B cell (primary cell): ENCODE results near the gene PCSK2. TPM values are rescaled to one million over a fixed set of nuclear protein-coding genes. Genes with fewer than 3 reads are reported as not detected.

Experiments
- ATAC-seq: fragments of 200-7000 bp; cut with Tn5 transposase; one replicate; pipeline ENCODE4 v1.10.0; 2021; ENCODE audit warnings: low read depth, mild to moderate bottlenecking, moderate number of reproducible peaks, moderate library complexity
- CTCF ChIA-PET: fragments of 350-600 bp; sonication (Branson Sonifier 250); formaldehyde crosslinking; loops from one replicate; lab custom pipeline; 2021; ENCODE audit warnings: antibody characterized with exemption, inconsistent platforms; lab: Charles Lee
- POLR2A ChIA-PET: fragments of 350-600 bp; sonication (Branson Sonifier 250); formaldehyde crosslinking; loops from one replicate; lab custom pipeline; 2021; ENCODE audit warnings: antibody characterized with exemption; lab: Charles Lee
- DNase-seq: peaks from one replicate; pipeline ENCODE4 v3.0.0; 2013
- H2AFZ ChIP-seq: 2 replicates; pipeline ENCODE4 v1.6.1; 2012; ENCODE audit warnings: mild to moderate bottlenecking, low read depth, low read length; ENCODE audit not compliant: insufficient read depth, poor library complexity, severe bottlenecking
- H3K27ac ChIP-seq, 2 donors: 1 replicate in 1 of 2; 2 replicates in 1 of 2; pipeline ENCODE4 v1.5.1; 2012 to 2013; ENCODE audit warnings: low read length in 2 of 2, mild to moderate bottlenecking in 2 of 2, moderate library complexity in 1 of 2
- H3K27me3 ChIP-seq, 4 experiments: fragments of 200-600 bp in 1 of 4; sonication (generic) in 1 of 4; replicated peaks in 1 of 4; 1 replicate in 2 of 4; 2 replicates in 2 of 4; pipeline versions ENCODE4 v1.6.1 to v1.7.0; 2013 to 2016; ENCODE audit warnings: low read length in 3 of 4, mild to moderate bottlenecking in 2 of 4, mixed read lengths in 1 of 4, moderate library complexity in 1 of 4; ENCODE audit not compliant: insufficient read depth in 4 of 4, control insufficient read depth in 3 of 4; ENCODE audit errors: control extremely low read depth in 1 of 4
- H3K36me3 ChIP-seq, 2 experiments: replicated peaks in 1 of 2; 1 replicate in 1 of 2; 2 replicates in 1 of 2; pipeline versions ENCODE4 v1.6.1 to v1.7.1; 2013; ENCODE audit warnings: low read length in 1 of 2; ENCODE audit not compliant: insufficient read depth in 2 of 2, control insufficient read depth in 1 of 2; ENCODE audit errors: control extremely low read depth in 1 of 2, extremely low read depth in 1 of 2
- H3K4me1 ChIP-seq, 2 donors: fragments of 200-600 bp in 1 of 2; sonication (generic) in 1 of 2; 1 replicate in 1 of 2; 2 replicates in 1 of 2; pipeline versions ENCODE4 v1.5.1 to v1.6.1; 2013 to 2017; ENCODE audit warnings: low read length in 2 of 2; ENCODE audit not compliant: control insufficient read depth in 2 of 2, insufficient read depth in 2 of 2
- H3K4me2 ChIP-seq: replicated peaks from 2 replicates; pipeline ENCODE3; 2012; ENCODE audit warnings: mild to moderate bottlenecking, low read depth, low read length; ENCODE audit not compliant: poor library complexity, severe bottlenecking
- H3K4me3 ChIP-seq, 5 experiments: fragments of 200-600 bp in 1 of 5; sonication (generic) in 1 of 5; 1 replicate in 3 of 5; 2 replicates in 2 of 5; pipeline versions ENCODE4 v1.5.1 to v1.7.0; 2011 to 2016; ENCODE audit warnings: low read length in 4 of 5, mild to moderate bottlenecking in 4 of 5, low read depth in 2 of 5, control low read depth in 1 of 5, moderate library complexity in 1 of 5; ENCODE audit not compliant: insufficient read depth in 1 of 5; ENCODE audit errors: control extremely low read depth in 1 of 5, extremely low read depth in 1 of 5
- H3K79me2 ChIP-seq: fragments of 200-600 bp; sonication (generic); one replicate; pipeline ENCODE4 v1.6.0; 2016; ENCODE audit warnings: low read length; ENCODE audit not compliant: control insufficient read depth, insufficient read depth
- H3K9ac ChIP-seq: fragments of 200-600 bp; sonication (generic); 2 replicates; pipeline ENCODE4 v1.6.1; 2017; ENCODE audit warnings: mild to moderate bottlenecking, low read length, moderate library complexity
- H3K9me3 ChIP-seq, 3 donors: one replicate each; pipeline versions ENCODE4 v1.6.1 to v1.7.1; 2013; ENCODE audit warnings: low read length in 2 of 3; ENCODE audit not compliant: control insufficient read depth in 2 of 3, insufficient read depth in 1 of 3; ENCODE audit errors: control extremely low read depth in 1 of 3
- H4K20me1 ChIP-seq: 2 replicates; pipeline ENCODE4 v1.6.0; 2012; ENCODE audit warnings: mild to moderate bottlenecking, low read length; ENCODE audit not compliant: insufficient read depth, control insufficient read depth, poor library complexity, severe bottlenecking
- H3K27ac Mint-ChIP-seq: one replicate; pipeline ENCODE4 v1.8.0; 2021; ENCODE audit warnings: mixed read lengths
- H3K27me3 Mint-ChIP-seq: one replicate; pipeline ENCODE4 v1.8.0; 2021; ENCODE audit warnings: mixed read lengths
- H3K4me1 Mint-ChIP-seq: one replicate; pipeline ENCODE4 v1.8.0; 2021; ENCODE audit warnings: mixed read lengths
- H3K4me3 Mint-ChIP-seq: one replicate; pipeline ENCODE4 v1.8.0; 2021; ENCODE audit warnings: mixed read lengths
- H3K9me3 Mint-ChIP-seq: one replicate; pipeline ENCODE4 v1.8.0; 2022; ENCODE audit warnings: mixed read lengths; ENCODE audit not compliant: insufficient read depth
- EZH2 ChIP-seq: IDR thresholded peaks from 2 replicates; pipeline ENCODE4 v1.6.1; 2012; ENCODE audit warnings: borderline replicate concordance, low read depth, mild to moderate bottlenecking, moderate library complexity, low read length; ENCODE audit not compliant: insufficient read depth, poor library complexity, severe bottlenecking
- WGBS: methylation state at CpG from one replicate; pipeline ENCODE4 v1.1.5; 2013; ENCODE audit warnings: missing lambda C conversion rate; ENCODE audit not compliant: insufficient coverage; 5-methylcytosine and 5-hydroxymethylcytosine counted together
- intact Hi-C: fragments of 100-400 bp; cut with micrococcal nuclease; formaldehyde crosslinking; loops from one replicate; pipeline ENCODE4 v1.10.0; 2022
- polyA plus RNA-seq: library from polyadenylated mRNA; depleted of rRNA; stranded (reverse); fragments of >200 nt; gene quantifications from 2 replicates; pipeline ENCODE4 v1.2.3, GENCODE V29; 2012
- total RNA-seq, 2 donors: library from RNA; stranded (reverse); fragments of 120-200 nt in 1 of 2; gene quantifications; 1 replicate in 1 of 2; 2 replicates in 1 of 2; pipeline versions ENCODE4 v1.2.3 to v1.2.4, GENCODE V29; 2013 to 2022
- TF ChIP-seq, protein P1 (sequence below): fragments of 200-600 bp; IDR thresholded peaks from one replicate; pipeline ENCODE4 v1.8.0; 2022; ENCODE audit warnings: antibody characterized with exemption, mild to moderate bottlenecking

The PCSK2 gene
- total and polyA plus RNA-seq, 2 donors (not counting 1 experiment from before 2014, with no cell fraction given) = not detected

DNA sequence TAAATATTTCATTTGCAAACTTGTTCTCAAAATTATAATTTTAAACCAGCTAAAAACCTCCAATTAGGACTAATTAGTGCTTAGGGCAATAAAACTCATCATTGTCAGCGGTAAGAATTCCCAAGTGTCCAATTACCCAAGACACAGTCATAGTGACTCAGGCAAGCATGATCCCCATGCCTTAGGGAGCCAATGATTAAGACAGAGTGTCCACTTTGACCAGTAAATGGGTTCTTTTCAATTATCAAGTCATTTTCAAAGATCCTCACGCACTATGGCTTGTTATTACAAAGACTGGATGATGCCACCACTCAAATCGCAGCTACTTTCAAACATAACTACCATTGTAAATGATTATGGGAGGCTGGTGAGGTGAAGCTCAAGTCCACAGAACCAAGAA, 190.4 kb downstream of the PCSK2 start:
- H3K27me3 ChIP-seq = peaks cover 0 to 7% (median 2%) of the 10 kb centered on the region in 4 experiments

DNA sequence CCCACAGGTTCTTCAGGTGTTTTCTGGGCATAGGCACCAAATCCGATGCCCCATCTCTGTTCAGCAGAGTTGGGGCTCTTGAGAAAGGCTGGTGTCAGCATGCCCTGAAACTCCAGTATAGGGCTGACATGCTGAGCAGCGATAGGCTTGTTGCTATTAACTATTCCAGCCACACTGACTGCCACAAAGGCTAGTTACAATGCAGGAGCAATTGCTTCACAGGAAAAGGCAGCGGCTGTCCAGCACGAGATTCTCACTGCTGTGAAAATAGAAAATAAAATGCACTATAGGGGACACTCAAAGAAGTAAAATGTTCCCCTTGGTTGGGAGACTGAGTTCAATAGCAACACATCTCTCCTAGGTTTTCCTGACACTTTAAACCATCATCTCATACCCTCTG, 191.9 kb downstream of the PCSK2 start:
- Histone ChIP-seq H2AFZ (no peak overlapping the region), H3K79me2 (no peaks in the 10 kb centered on the region), H3K4me2 (no peak overlapping the region), H3K27me3 (peaks cover 0 to 7% (median 2%) of the 10 kb centered on the region in 4 experiments), H3K27ac (no peak overlapping the region), H3K9me3 (no peaks in the 10 kb centered on the region), H3K4me3 (no peak overlapping the region), H4K20me1 (no peaks in the 10 kb centered on the region), H3K36me3 (no peaks in the 10 kb centered on the region), H3K4me1 (no peaks in the 10 kb centered on the region), H3K9ac (no peak overlapping the region)
- intact Hi-C loops = no loop called here
- no peak for ATAC-seq
- H3K9me3 Mint-ChIP-seq = no peaks in the 10 kb centered on the region
- CTCF ChIA-PET = interaction anchor here (3.2 kb wide), 1 partner anchor 12 kb away, joined by 38 read pairs; no protein-coding TSS in a partner anchor
- WGBS = 56% methylated on average over 4 of the region's 4 CpGs
- TF ChIP-seq, protein P1, sequence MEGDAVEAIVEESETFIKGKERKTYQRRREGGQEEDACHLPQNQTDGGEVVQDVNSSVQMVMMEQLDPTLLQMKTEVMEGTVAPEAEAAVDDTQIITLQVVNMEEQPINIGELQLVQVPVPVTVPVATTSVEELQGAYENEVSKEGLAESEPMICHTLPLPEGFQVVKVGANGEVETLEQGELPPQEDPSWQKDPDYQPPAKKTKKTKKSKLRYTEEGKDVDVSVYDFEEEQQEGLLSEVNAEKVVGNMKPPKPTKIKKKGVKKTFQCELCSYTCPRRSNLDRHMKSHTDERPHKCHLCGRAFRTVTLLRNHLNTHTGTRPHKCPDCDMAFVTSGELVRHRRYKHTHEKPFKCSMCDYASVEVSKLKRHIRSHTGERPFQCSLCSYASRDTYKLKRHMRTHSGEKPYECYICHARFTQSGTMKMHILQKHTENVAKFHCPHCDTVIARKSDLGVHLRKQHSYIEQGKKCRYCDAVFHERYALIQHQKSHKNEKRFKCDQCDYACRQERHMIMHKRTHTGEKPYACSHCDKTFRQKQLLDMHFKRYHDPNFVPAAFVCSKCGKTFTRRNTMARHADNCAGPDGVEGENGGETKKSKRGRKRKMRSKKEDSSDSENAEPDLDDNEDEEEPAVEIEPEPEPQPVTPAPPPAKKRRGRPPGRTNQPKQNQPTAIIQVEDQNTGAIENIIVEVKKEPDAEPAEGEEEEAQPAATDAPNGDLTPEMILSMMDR = no peak
- TF ChIP-seq EZH2 = no peak
- H3K27me3 Mint-ChIP-seq = peaks cover 9% of the 10 kb centered on the region
- H3K27ac Mint-ChIP-seq = no peak overlapping the region
- H3K4me3 Mint-ChIP-seq = no peak overlapping the region
- no peak for DNase-seq
- no peaks in the 10 kb centered on the region for H3K4me1 Mint-ChIP-seq
- POLR2A ChIA-PET = no interaction called here

More for the DNA sequence above, 190.4 kb downstream of the PCSK2 start:
- no peak overlapping the region for H3K4me2 ChIP-seq
- POLR2A ChIA-PET = no interaction called here
- H2AFZ ChIP-seq = no peak overlapping the region
- H3K27ac ChIP-seq = no peak overlapping the region
- Mint-ChIP-seq H3K4me1 (no peaks in the 10 kb centered on the region), H3K27me3 (peaks cover 9% of the 10 kb centered on the region), H3K4me3 (no peak overlapping the region), H3K27ac (no peak overlapping the region), H3K9me3 (no peaks in the 10 kb centered on the region)
- no peak for ATAC-seq
- 100% methylated on average over 1 of the region's 3 CpGs for WGBS
- no peaks in the 10 kb centered on the region for H4K20me1 ChIP-seq
- H3K9ac ChIP-seq = no peak overlapping the region
- no peaks in the 10 kb centered on the region for H3K36me3 ChIP-seq
- no peak overlapping the region for H3K4me3 ChIP-seq
- no peaks in the 10 kb centered on the region for H3K79me2 ChIP-seq
- no peaks in the 10 kb centered on the region for H3K4me1 ChIP-seq
- TF ChIP-seq, protein P1 = no peak
- TF ChIP-seq EZH2 = no peak
- CTCF ChIA-PET = interaction anchor here (0.9 kb wide), 1 partner anchor 13 kb away, joined by 3 read pairs; no protein-coding TSS in a partner anchor
- H3K9me3 ChIP-seq = no peaks in the 10 kb centered on the region
- intact Hi-C loops = no loop called here
- DNase-seq = no peak
